AG08395 (cell line): ENCODE data around the gene TSR1.

Experiments used
- DNase-seq: peaks from one replicate; pipeline ENCODE4 v3.0.0; 2012; ENCODE audit warnings: mixed read lengths, low spot score

TSR1 gene

DNA sequence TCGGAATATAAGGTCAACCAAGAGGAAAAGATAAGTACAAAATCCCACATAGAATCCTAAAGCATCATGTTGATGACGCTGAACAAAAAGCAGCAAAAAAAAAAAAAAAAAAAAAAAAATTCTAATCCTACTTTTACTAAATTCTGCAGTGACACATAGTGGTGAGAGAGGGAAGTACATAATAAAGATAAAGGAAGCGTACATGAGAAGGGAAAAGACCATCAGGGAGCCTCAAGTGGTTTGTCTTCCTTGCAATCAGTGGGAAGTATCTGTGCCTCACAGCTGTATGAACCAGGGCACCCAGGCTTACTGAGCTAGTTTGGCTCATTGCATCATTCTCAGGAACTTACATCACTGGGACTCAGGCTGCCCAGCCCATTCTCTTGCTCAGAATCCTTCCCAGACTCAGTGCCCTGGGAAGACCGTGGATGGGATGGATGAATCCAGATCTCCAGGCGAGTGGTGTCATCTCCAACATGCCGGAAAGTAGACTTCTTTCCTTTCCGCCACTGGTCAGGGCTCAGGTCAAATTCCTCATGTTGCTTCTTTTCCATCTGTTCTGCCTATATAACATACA lies 53.9 kb downstream of the TSR1 start:
- DNase-seq = peak; percentile 69

DNA sequence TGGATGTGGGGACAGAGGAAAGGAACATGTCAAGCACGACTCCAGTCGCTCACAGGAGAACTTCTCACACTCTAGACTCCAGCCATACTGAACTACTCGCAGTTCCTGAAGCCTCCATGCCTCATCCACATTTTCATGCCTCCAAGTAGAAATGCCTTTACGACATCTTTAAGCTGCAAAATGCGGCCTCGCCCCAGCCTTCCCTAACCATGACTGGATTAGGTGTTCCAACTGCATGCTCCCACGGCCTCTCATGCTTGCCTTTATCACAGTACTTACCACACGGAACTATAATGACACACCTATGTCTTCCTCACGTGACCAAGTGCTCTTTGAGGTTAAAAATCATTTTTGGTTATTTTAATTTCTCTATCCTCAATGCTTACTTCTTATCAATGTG lies 56.5 kb downstream of the TSR1 start:
- no peak for DNase-seq

DNA sequence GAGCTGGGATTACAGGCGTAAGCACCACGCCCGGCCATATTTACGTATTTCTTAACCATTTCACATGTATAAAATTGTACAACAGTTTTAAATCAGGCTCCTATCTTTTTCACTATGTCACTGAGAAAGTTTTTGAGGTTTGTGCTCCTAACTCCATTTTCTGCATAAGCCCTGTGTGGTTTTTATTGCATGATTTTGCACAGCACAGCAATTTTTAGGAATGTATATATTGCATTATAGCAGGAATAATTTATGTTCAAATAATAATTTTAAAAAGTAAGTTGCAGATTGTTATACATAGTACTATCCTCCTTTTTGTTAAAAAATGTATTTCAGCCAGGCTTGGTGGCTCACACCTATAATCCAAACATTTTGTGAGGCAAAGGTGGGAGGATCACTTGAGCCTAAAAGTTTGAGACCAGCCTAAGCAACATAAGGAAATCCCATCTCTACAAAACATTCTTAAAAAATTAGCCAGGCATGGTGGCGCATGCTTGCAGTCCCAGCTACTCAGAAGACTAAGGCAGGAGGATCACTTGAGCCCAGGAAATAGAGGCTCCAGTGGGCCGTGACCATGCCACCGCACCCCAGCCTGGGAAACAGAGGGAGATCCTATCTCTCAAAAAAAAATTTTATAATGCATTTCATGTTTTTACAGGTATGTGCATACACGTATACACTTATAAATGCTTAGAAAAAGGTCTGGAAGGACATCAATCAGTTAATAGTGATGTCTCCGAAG lies 58.7 kb downstream of the TSR1 start:
- no peak for DNase-seq

DNA sequence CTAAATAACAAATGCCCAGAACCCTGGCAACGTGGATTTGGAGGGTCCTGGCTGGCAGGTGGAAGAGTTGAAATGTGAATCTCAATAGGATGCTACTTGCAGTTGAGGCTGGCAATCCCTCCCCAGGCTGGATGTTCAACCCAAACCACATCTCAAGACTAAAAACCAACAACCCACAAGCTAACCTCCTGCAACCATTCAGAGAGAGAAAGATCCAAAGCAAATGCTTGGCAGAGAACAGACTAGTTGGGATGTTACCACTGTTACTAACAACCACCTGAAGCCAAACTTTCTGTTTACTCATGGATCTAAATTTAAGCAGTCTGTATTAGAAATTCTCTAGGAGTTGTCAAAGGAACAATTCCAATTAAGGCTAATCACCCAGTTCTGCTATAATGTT lies 60.5 kb downstream of the TSR1 start:
- DNase-seq = no peak

DNA sequence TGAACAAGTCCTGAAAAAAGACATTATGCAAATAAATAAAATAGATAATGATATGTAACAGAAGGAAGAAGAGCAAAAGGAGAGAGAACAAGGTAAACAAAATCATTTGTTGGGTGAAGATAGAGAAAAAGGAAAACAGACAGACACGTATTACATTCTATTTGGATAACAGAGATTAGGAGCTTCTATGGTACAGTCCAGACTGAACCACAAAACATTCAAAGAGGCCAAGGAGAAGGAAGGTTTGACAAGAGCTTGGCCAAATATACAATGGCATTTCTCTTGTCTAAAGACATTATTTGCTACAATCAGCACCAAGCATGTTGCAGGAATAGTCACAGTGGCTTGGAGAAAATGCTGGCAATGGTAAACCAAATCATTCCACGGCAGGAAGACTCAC lies 61.8 kb downstream of the TSR1 start:
- DNase-seq = no peak
